CD4-positive, CD25-positive, alpha-beta regulatory T cell (primary cell): ENCODE measurements around the gene PRKAR1B. TPM values are rescaled to one million over a fixed set of nuclear protein-coding genes. Genes with fewer than 3 reads are reported as not detected.

Experiments
- ATAC-seq, 2 donors: fragments of 150-1000 bp; cut with Tn5 transposase; one replicate each; pipeline ENCODE4 v1.10.0; 2021; ENCODE audit warnings: low read depth in 2 of 2, moderate number of reproducible peaks in 2 of 2, moderate library complexity in 1 of 2
- DNase-seq, 3 donors: peaks; one replicate each; pipeline versions ENCODE4 v3.0.0 to v3.0.0-alpha.2; 2012 to 2022; ENCODE audit warnings: mixed read lengths in 1 of 3
- H3K27ac ChIP-seq: one replicate; pipeline ENCODE4 v1.7.0; 2013; ENCODE audit warnings: mild to moderate bottlenecking, low read length; ENCODE audit not compliant: insufficient read depth, poor library complexity, severe bottlenecking
- H3K27me3 ChIP-seq: one replicate; pipeline ENCODE4 v1.7.0; 2013; ENCODE audit warnings: low read length; ENCODE audit not compliant: control insufficient read depth, insufficient read depth
- H3K36me3 ChIP-seq: one replicate; pipeline ENCODE4 v1.7.0; 2013; ENCODE audit warnings: mild to moderate bottlenecking, low read length, moderate library complexity; ENCODE audit not compliant: control insufficient read depth, insufficient read depth
- H3K4me1 ChIP-seq: 2 replicates; pipeline ENCODE4 v1.7.0; 2013; ENCODE audit warnings: mild to moderate bottlenecking, low read length; ENCODE audit not compliant: insufficient read depth, control insufficient read depth, poor library complexity, severe bottlenecking
- H3K4me3 ChIP-seq: one replicate; pipeline ENCODE4 v1.7.0; 2013; ENCODE audit warnings: low read depth, mild to moderate bottlenecking, low read length, moderate library complexity
- H3K9me3 ChIP-seq, 2 experiments: 1 replicate in 1 of 2; 2 replicates in 1 of 2; pipeline ENCODE4 v1.7.0; 2013; ENCODE audit warnings: low read length in 2 of 2, mild to moderate bottlenecking in 1 of 2, moderate library complexity in 1 of 2; ENCODE audit not compliant: control insufficient read depth in 2 of 2
- H3K27ac Mint-ChIP-seq, 3 donors: one replicate each; pipeline ENCODE4 v1.8.0; 2020 to 2022; ENCODE audit warnings: mild to moderate bottlenecking in 3 of 3, mixed read lengths in 3 of 3, moderate library complexity in 2 of 3
- H3K27me3 Mint-ChIP-seq: one replicate; pipeline ENCODE4 v1.8.0; 2022; ENCODE audit warnings: mild to moderate bottlenecking, mixed read lengths
- H3K36me3 Mint-ChIP-seq: one replicate; pipeline ENCODE4 v1.8.0; 2020; ENCODE audit warnings: mixed read lengths
- H3K4me1 Mint-ChIP-seq, 4 donors: one replicate each; pipeline ENCODE4 v1.8.0; 2020 to 2022; ENCODE audit warnings: mixed read lengths in 4 of 4, mild to moderate bottlenecking in 1 of 4
- H3K4me3 Mint-ChIP-seq, 4 donors: one replicate each; pipeline ENCODE4 v1.8.0; 2020 to 2022; ENCODE audit warnings: mild to moderate bottlenecking in 4 of 4, mixed read lengths in 4 of 4, moderate library complexity in 3 of 4
- H3K9me3 Mint-ChIP-seq, 7 donors: one replicate each; pipeline ENCODE4 v1.8.0; 2020 to 2022; ENCODE audit warnings: mixed read lengths in 7 of 7, mild to moderate bottlenecking in 3 of 7, moderate library complexity in 2 of 7
- polyA plus RNA-seq, 4 donors: library from polyadenylated mRNA; unstranded; fragments of 300-500 nt; fragmentation: Illumina TruSeq; gene quantifications; one replicate each; pipeline ENCODE4 v1.2.3, GENCODE V29; 2021
- total RNA-seq: library from RNA; stranded (reverse); gene quantifications from one replicate; pipeline ENCODE4 v1.2.3, GENCODE V29; 2022

PRKAR1B gene
- total and polyA plus RNA-seq, 5 donors from 2014 or later = 4.9 to 12.5 (median 6.8) TPM

GRCh38 chr7:646487-646886, 80.6 kb downstream of the PRKAR1B start:
- H3K4me3 Mint-ChIP-seq = no peak overlapping the region
- Histone ChIP-seq H3K36me3 (no peaks in the 10 kb centered on the region), H3K9me3 (peaks cover 0 to 5% of the 10 kb centered on the region in 2 experiments), H3K4me3 (no peak overlapping the region), H3K27me3 (no peaks in the 10 kb centered on the region), H3K27ac (no peak overlapping the region), H3K4me1 (no peaks in the 10 kb centered on the region)
- peaks cover 0 to 5% (median 0%) of the 10 kb centered on the region in 7 donors for H3K9me3 Mint-ChIP-seq
- peaks cover 0 to 6% (median under 1%) of the 10 kb centered on the region in 4 donors for H3K4me1 Mint-ChIP-seq
- DNase-seq (no peak), ATAC-seq (no peak)
- H3K27me3 Mint-ChIP-seq = no peaks in the 10 kb centered on the region
- H3K36me3 Mint-ChIP-seq = peaks cover 8% of the 10 kb centered on the region
- H3K27ac Mint-ChIP-seq = no peak overlapping the region

DNA sequence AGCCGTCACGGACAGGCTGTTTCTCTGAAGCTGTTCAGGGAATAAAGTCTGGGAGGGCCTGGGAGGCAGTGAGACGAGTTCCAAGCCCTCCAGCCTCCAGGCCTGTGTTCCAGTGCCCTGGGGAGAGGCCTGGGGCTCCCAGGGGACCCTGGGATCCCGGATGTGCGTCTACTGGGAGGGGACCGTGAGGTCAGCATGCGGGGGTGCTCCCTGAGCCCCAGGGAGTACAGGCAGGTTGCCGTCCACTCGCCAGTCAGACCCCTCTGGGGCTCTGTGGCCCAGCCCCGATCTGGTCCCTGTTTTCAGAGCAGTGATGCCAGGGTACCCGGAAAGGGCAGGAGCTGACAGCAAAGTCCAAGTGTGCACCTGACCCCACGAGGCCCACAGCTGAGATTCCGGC, 81.5 kb downstream of the PRKAR1B start:
- H3K4me3 Mint-ChIP-seq = no peak overlapping the region
- no peak overlapping the region for H3K27ac Mint-ChIP-seq
- no peaks in the 10 kb centered on the region for H3K9me3 ChIP-seq
- DNase-seq = no peak
- no peak overlapping the region for H3K27ac ChIP-seq
- no peaks in the 10 kb centered on the region for H3K36me3 ChIP-seq
- no peaks in the 10 kb centered on the region for H3K4me1 ChIP-seq
- peaks cover 8% of the 10 kb centered on the region for H3K36me3 Mint-ChIP-seq
- H3K4me1 Mint-ChIP-seq = peaks cover 1 to 13% (median 5%) of the 10 kb centered on the region in 4 donors
- no peak overlapping the region for H3K4me3 ChIP-seq
- peaks cover 0 to 5% (median 0%) of the 10 kb centered on the region in 7 donors for H3K9me3 Mint-ChIP-seq
- H3K27me3 Mint-ChIP-seq = no peaks in the 10 kb centered on the region
- no peaks in the 10 kb centered on the region for H3K27me3 ChIP-seq
- no peak for ATAC-seq

DNA sequence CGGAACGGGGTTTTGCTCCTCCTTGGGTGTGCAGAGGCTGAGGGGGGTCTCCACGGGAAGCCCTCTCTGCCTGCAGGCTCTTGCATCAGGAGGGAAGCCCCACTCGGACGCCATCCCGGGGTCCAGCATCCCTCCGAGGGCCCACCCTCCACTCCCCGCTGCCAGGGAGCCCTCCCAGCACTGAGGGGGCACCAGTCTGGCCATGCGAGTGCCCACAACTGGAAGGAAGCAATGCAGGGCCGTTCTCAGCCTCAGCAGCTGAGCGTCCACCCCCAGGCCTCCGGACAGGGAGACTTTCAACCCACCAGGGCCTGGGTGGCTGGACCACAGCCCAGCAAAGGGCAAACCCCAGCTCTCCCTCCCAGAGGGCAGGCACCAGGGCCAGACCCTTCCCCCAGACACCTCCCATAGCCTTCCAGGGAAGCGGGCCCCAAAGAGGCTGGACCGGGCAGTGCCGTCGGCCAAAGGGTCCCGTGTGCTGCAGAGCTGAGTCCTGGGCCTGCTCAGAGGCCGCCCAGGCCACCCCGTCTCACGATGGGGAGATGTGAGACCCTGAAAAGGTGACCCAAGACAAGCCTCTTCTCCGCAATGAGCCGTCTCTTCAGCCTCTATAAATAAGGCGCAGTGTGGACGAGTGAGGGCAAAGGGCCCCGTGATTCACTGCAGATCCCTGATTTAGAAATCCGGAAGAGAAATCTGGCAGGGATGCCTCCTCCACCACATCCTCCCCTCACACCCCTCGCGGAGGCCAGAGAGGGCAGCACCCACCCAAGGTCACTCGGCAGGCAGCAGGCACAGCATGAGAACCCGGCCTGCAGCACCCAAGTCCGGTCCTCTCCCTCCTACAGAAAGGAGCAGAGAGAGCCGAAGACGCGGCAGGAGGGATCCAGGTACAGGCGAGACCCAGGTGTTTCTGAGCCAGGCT, 82.4 kb downstream of the PRKAR1B start:
- Mint-ChIP-seq H3K4me1 (peaks cover 5 to 17% (median 7%) of the 10 kb centered on the region in 4 donors), H3K27me3 (no peaks in the 10 kb centered on the region), H3K9me3 (peaks cover 0 to 5% (median 0%) of the 10 kb centered on the region in 7 donors), H3K4me3 (no peak overlapping the region), H3K36me3 (peaks cover 8% of the 10 kb centered on the region), H3K27ac (no peak overlapping the region)
- DNase-seq (no peak), ATAC-seq (no peak)
- Histone ChIP-seq H3K4me3 (no peak overlapping the region), H3K9me3 (no peaks in the 10 kb centered on the region), H3K4me1 (peaks cover 3% of the 10 kb centered on the region), H3K27ac (no peak overlapping the region), H3K36me3 (no peaks in the 10 kb centered on the region), H3K27me3 (no peaks in the 10 kb centered on the region)

- no peak overlapping the region for H3K4me3 ChIP-seq
- Mint-ChIP-seq H3K4me3 (no peak overlapping the region), H3K27ac (no peak overlapping the region), H3K36me3 (peaks cover 8% of the 10 kb centered on the region), H3K9me3 (peaks cover 0 to 5% (median 0%) of the 10 kb centered on the region in 7 donors), H3K4me1 (peaks cover 5 to 20% (median 8%) of the 10 kb centered on the region in 4 donors), H3K27me3 (no peaks in the 10 kb centered on the region)
- ATAC-seq = no peak
- no peaks in the 10 kb centered on the region for H3K27me3 ChIP-seq
- no peaks in the 10 kb centered on the region for H3K36me3 ChIP-seq
- peaks cover 3% of the 10 kb centered on the region for H3K4me1 ChIP-seq
- DNase-seq = no peak
- H3K9me3 ChIP-seq = no peaks in the 10 kb centered on the region
- H3K27ac ChIP-seq = no peak overlapping the region
Measured at GRCh38 chr7:641966-642365, 85.1 kb downstream of the PRKAR1B start.

DNA sequence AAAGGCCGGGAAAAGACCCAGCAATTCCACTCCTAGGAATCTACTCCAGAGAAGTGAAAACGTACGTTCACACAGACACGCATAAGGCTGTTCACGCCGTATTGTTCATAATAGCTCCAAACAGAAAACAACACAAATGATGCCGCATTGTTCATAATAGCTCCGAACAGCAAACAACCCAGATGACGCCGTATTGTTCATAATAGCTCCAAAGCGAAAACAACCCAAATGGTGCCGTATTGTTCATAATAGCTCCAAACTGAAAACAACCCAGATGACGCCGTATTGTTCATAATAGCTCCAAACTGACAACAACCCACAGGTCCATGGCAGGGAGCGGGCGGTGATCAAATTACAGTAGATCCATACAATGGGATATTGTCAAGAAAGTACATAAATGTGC, 85.8 kb downstream of the PRKAR1B start:
- no peaks in the 10 kb centered on the region for H3K27me3 Mint-ChIP-seq
- H3K9me3 Mint-ChIP-seq = peaks cover 0 to 5% (median 0%) of the 10 kb centered on the region in 7 donors
- no peaks in the 10 kb centered on the region for H3K36me3 ChIP-seq
- H3K4me3 ChIP-seq = no peak overlapping the region
- no peak overlapping the region for H3K27ac ChIP-seq
- peak overlapping the region in 1 of 4 donors; percentile 38 for H3K4me3 Mint-ChIP-seq
- no peaks in the 10 kb centered on the region for H3K27me3 ChIP-seq
- H3K4me1 ChIP-seq = peaks cover 3% of the 10 kb centered on the region
- peaks cover 5 to 22% (median 8%) of the 10 kb centered on the region in 4 donors for H3K4me1 Mint-ChIP-seq
- peaks cover 5% of the 10 kb centered on the region for H3K36me3 Mint-ChIP-seq
- no peaks in the 10 kb centered on the region for H3K9me3 ChIP-seq
- no peak overlapping the region for H3K27ac Mint-ChIP-seq
- DNase-seq = no peak
- ATAC-seq = no peak

DNA sequence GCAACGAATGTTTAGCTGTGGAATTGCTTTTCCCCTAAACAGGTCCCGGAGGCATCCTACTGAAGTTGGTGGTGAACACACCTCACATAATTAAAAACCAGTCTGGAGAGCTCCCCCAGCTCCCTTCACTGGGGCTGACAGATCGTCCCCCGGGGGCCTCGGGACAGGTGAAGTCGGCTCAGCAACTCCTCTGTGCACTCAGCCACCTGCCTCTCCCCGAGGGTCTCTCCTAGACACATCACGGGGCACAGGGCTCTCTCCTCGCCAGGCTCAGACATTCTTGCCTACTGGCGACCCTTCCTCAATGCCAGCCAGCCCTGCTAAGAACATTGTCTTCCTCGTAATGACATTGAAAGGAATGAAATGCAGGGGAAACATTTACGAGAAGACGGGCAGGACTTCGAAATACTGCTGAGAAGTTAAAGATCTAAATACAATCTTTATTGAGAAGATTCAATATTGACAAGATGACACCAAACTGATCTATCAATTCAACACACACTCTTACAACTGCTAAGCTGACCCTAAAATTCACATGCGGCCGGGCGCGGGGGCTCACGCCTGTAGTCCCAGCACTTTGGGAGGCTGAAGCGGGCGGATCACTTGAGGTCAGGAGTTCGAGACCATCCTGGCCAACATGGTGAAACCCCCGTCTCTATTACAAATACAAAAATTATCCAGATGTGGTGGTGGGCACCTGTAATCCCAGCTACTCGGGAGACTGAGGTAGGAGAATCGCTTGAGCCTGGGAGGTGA, 88.6 kb downstream of the PRKAR1B start:
- H3K27ac ChIP-seq = no peak overlapping the region
- H3K36me3 Mint-ChIP-seq = peaks cover 5% of the 10 kb centered on the region
- no peaks in the 10 kb centered on the region for H3K27me3 Mint-ChIP-seq
- no peaks in the 10 kb centered on the region for H3K27me3 ChIP-seq
- H3K9me3 ChIP-seq = no peaks in the 10 kb centered on the region
- H3K36me3 ChIP-seq = no peaks in the 10 kb centered on the region
- no peak for ATAC-seq
- H3K4me1 Mint-ChIP-seq = peaks cover 5 to 22% (median 8%) of the 10 kb centered on the region in 4 donors
- no peak overlapping the region for H3K4me3 Mint-ChIP-seq
- H3K9me3 Mint-ChIP-seq = peaks cover 0 to 5% (median 0%) of the 10 kb centered on the region in 7 donors
- no peak for DNase-seq
- peaks cover 3% of the 10 kb centered on the region for H3K4me1 ChIP-seq
- H3K27ac Mint-ChIP-seq = peak overlapping the region in 1 of 3 donors; percentile 32
- H3K4me3 ChIP-seq = no peak overlapping the region

- H3K9me3 Mint-ChIP-seq = peaks cover 0 to 2% (median 0%) of the 10 kb centered on the region in 7 donors
- Histone ChIP-seq H3K4me1 (peaks cover 3% of the 10 kb centered on the region), H3K27ac (no peak overlapping the region), H3K9me3 (no peaks in the 10 kb centered on the region), H3K4me3 (no peak overlapping the region), H3K36me3 (no peaks in the 10 kb centered on the region), H3K27me3 (no peaks in the 10 kb centered on the region)
- H3K4me1 Mint-ChIP-seq = peaks cover 5 to 26% (median 8%) of the 10 kb centered on the region in 4 donors
- ATAC-seq = no peak
- no peak overlapping the region for H3K4me3 Mint-ChIP-seq
- H3K27me3 Mint-ChIP-seq = no peaks in the 10 kb centered on the region
- no peak overlapping the region for H3K27ac Mint-ChIP-seq
- DNase-seq = no peak
- H3K36me3 Mint-ChIP-seq = peaks cover 5% of the 10 kb centered on the region
Measured at GRCh38 chr7:637826-638225, 89.3 kb downstream of the PRKAR1B start.
